GM18517 (cell line): ENCODE data around the gene EFNA3.

Experiments
- ATAC-seq: cut with Tn5 transposase; IDR thresholded peaks from one replicate; pipeline ENCODE4 v1.9.1; 2021; ENCODE audit warnings: mild to moderate bottlenecking, moderate library complexity; ENCODE audit not compliant: unreplicated experiment

EFNA3 gene, protein sequence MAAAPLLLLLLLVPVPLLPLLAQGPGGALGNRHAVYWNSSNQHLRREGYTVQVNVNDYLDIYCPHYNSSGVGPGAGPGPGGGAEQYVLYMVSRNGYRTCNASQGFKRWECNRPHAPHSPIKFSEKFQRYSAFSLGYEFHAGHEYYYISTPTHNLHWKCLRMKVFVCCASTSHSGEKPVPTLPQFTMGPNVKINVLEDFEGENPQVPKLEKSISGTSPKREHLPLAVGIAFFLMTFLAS

DNA sequence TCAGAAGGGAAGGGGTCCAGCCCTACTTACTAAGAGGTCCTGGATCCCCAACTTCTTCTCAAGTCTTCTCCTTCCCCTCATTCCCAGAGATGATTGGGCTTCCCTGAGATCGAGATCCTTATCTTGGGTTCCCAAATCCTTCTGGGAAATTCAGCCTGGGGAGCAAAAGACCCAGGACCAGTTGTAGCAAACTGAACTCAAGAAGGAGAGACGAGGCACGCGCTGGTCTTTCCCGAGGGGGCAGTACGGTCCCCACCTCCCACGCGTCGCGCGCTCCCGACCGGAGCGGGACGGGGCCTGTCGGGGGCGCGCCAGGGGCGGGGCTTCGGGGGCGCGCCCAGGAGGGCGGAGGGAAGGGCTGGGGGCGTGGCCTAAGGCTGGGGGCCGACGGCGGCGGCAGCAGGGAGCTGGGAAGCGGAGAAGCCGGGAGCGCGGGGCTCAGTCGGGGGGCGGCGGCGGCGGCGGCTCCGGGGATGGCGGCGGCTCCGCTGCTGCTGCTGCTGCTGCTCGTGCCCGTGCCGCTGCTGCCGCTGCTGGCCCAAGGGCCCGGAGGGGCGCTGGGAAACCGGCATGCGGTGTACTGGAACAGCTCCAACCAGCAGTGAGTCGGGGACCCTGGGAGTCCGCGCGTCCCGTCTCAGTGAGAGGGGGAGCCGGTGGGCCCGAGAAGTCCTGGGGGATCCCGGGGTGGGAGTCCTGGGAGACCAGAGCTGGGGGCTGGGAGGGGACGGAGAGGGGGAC lies at the start of gene EFNA3:
Gene EFNA3, plus strand, starts transcription at position 369 of the 741 bp plus-strand sequence. Its CDS starts 105 bp downstream, at position 474.
- ATAC-seq, result no peak

GRCh38 chr1:155029513-155030242 lies 49.0 kb upstream of the EFNA3 start:
- ATAC-seq, result no peak

DNA sequence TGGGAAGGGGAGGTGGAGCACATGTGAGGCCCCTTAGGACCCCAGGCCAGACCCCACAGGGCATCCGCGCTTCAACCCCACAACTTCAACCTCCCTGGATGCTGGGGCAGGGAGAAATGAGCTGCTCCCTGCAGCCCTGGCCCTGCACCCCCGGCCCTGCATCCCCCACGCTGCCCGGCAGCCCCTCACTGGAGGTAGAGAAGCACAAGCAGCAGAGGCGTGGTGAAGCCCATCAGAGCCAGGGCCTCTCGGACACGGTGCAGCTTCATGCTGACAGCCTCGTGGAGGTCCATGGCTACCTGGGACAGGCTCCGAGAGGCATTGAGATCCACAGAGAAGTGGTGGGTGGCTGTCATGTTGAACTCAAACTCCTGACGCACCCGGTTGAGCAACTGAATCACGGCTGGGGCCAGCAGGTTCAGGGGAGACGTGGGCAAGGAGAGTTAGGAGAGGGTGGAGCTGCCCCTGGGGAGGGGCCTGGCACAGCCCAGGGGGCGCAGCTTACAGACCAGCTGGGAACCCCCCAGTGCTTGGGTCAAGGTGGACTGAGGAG lies 48.3 kb upstream of the EFNA3 start:
- ATAC-seq, result no peak

DNA sequence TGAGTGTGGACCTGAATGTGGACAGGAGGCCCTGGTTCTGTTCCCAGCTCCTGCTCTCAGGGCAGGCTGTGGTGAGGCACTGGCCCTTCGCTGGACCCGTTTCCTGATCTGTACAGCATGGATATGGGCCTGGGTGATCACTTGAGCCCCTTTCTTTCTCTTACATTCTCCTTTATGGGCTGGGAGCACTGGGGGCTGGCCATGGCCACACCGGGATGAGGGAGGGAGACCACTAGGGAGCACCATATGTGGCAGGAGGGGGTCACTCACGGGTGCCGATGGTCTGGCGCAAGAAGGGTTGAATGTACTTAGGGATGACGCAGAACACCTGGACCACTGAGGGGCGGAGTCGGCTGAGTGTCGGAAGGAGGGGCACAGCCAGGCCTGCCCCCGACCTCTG lies 47.7 kb upstream of the EFNA3 start:
- ATAC-seq, result no peak

DNA sequence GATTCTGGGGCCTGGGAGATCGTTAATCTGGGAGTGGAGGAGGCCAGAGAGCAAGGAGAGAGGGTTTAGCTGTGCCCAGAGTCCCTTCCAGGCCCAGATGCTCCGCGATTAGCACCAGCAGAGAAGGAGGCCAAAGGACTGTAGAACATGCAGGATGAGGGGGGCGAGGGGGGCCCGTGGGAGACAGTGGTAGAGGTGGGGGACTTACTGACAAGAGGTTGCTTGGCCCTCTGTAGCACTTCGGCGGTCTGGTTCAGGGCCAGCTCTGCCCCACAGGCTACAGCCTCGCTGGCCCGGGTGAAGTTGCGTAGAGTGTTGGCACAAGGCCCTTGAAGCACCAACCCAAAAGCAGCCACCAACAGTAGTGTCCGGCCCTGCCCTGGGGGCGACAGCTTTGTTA lies 45.8 kb upstream of the EFNA3 start:
- ATAC-seq, result no peak

DNA sequence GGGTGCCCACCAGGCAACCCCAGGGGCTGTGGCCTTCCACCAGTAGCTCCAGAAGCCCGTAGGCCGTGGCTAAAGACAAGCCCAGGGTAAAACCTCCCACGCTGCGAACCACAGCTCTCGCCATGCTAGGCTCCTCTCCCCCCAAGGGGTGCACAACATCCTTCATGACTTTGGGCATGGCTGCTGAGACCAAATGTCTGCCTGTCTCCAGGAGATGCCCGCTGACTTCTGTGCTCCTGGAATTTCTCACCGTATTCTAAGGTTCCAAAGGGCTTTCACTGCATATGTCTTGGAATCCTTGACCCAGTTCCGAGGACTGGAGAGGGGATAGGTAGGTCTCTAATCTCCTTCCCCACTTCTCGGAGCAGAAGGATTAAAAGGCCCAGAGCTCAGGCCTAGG lies 45.1 kb upstream of the EFNA3 start, which contains the start of the genes DCST1 and DCST2:
Gene DCST1, plus strand, starts transcription at position 301 of the 400 bp plus-strand sequence. CDS start 213 bp downstream, outside the sequence.
Gene DCST2, minus strand, starts transcription at position 258 of the 400 bp plus-strand sequence. Its CDS starts 80 bp downstream, at position 178.
- no peak for ATAC-seq

DNA sequence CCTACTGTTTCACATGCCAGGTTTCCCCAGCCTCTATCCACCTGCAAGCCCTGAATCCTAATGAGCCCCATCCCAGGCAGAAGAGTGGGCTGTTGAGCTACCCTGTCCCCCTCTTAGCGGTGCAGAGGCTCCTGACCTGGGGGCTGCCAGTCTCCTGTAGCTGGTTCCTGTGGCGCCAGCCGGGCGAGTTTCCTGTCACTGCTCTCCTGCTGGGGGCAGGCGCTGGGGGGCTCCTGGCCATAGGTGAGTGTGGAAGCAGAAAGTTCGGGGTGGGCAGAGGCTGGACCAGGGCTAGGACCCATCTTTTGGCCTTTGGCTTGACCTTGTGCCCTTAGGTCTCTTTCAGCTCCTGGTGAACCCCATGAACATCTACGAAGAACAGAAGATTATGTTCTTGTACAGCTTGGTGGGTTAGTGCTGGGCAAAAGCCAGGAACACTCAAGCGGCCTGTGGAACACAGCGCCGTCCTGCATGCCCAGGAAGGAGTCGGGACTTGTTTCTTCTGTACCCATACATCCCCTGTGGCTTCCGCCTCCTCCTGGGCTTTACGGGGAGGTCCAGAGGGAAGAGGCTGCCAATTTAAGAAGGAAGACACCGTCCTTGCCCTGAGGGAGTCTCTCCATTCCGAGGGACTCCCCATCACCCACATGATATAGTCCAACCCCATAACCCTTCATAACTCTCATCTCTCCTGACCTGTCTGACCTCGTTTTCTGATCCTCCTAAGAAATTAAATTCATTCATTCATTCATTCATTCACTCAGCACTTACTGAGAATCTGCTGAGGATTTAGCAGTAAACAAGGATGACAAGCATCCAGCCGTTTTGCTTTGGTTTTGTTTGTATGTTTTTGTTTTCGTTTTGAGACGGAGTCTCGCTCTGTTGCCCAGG lies 44.1 kb upstream of the EFNA3 start:
- ATAC-seq, result no peak

DNA sequence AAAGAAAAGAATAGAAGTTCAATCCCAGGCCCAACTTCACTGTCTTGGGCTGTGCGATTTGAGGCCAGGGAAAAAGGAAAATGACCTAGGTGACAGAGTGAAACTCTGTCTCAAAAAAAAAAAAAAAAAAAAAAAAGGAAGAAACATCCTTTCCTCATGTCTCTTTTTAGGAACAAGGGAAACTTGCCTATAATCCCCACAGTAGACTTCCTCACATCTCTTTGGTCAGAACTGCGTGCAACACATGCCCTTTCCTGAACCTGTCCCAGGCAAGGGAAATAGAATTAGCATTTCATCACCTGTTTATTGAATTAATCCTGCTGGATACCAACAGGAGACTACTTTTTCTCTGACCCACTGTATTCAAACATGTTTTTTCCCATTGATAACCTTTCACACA lies 42.7 kb upstream of the EFNA3 start:
- ATAC-seq, result no peak

GRCh38 chr1:155037043-155037442 lies 41.6 kb upstream of the EFNA3 start:
- no peak for ATAC-seq

DNA sequence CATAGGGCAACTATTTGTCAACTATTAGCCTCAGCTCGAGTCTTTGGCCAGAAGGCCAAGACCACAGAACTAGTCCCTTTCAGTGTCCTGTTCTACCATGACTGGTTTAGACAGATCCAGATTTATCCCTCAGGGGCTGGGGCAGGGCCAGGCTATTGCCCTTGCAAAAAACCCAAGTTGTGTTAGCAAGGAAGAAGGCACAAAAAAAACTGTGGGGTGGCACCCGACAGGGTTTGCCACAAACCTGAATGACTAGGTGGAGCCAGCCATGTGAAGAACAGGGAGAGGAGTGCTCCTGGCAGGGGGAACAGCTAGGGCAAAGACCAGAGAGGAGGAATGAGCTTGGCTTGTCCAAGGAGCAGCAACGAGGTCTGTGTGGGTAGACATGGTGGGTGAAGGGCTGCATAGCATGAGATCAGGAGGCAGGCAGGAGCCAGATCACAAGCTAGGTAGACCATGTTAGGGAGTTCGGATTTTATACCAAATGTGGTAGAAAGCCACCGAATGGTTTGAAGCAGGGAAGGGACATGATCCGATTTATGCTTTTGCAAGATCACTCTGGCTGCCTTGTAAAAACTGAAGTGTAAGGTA lies 40.7 kb upstream of the EFNA3 start:
- no peak for ATAC-seq

DNA sequence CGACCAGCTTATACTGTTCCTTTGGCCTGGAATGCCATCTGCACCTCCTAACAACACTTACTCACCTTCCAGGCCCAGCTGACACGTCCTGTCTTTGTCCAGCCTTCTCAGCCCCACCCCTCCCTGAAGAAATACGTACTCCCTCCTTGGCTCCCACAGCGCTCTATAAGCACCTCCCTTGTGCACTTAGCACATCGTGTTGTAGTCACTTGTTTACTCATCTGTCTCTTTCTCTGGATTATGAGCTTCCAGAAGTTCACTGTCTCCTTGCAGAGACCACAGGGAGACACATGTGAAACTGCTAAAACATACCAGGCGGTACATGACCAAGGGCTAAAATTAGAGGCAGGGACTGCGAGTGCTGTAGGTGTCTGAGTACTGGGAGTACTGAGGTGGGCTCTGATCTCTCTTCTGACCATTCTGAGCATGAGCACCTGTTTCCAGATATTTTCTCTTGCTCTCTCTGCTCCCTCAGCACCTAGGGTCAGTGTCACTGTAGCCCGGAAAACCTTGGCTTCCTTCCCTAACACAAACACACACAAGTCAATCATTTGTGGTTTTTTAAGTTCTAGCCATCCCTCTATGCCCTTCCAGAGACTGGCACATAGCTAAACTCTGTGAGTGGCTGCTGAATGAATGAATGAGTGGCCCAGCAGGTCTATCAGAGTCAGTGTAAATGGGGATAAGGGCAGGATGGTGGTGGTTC lies 39.9 kb upstream of the EFNA3 start:
- no peak for ATAC-seq

- no peak for ATAC-seq
These were observed 39.3 kb upstream of the EFNA3 start for GRCh38 chr1:155039308-155039669.

- ATAC-seq, result no peak
These were observed 38.1 kb upstream of the EFNA3 start for GRCh38 chr1:155040358-155041093.

GRCh38 chr1:155042789-155043188 lies 35.8 kb upstream of the EFNA3 start:
- no peak for ATAC-seq

DNA sequence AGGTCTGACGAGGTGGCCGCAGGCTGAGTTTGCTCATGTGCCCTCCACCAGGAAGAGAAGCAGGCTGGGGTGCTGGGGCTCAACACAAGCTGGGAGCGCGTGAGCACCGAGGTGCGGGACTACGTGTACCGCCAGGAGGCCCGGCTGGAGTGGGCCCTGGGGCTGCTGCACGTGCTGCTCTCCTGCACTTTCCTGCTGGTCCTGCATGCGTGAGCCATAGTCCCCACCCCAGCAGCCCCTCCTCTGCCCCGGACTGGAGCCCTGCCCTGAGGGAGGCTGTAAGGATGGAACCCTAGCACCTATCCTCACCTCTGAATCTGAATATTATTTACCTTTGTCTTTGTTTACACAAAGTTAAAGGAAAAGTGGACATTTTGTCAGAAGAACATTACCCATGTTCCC lies 35.3 kb upstream of the EFNA3 start:
- ATAC-seq, result no peak

DNA sequence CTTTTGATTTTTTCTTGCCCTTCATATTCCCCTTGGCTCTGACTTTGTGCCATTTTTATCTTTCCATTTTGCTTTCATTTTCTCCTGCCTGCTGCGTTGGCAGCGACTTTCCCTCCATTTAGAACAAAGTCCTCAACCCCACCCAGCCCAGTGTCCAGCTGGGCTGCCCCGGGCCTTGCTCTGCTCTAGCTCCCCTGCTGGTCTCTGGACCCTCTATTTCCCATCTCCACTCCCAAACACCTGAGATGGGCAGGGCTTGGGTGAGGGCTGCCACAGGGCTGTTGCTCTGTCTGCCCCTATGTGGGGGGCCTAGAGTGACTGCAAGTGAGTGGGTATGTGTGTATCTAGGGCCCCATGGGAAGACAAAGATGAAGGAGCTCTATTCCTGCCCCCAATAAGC lies 34.8 kb upstream of the EFNA3 start:
- ATAC-seq, result no peak

GRCh38 chr1:155044365-155044764 lies 34.3 kb upstream of the EFNA3 start:
- ATAC-seq, result no peak

DNA sequence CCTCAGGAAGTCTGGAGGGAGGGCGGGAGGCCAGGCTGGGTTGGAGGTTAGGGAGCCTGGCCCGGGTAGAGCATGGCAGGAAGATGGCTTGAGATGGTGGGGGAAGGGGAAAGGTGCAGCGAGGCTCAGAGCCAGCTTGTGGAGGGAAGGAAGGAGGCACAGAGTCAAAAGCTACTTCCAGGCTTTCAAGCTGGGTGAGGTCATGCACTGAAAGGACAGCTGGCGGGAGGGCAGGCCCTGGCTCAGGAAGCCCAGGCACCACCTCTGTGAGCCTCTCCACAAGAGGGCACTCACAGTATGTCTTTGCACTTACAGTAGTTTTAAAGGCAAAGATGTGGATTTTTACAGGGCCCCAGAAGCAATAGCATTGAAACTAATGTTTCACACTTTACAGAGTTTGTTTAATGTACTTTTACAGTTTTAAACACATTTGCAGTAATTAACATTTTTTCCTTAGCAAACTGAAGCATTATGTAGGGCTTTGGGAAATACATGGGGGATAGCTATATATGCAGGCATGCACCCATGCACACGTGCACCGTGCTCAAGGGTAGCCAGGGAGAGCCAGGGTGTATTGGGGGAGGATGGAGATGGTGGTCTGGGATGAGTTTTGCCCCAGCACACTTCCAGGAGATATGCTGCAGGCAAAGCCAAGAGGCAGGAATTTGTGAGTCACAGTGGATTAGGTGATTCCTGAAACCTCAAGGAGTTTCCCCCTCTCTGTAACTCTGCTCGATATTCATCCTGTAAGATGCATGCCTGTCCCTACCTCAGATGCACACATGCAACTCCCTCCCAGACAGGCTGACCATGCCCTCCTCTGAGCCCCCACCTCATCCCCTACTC lies 33.6 kb upstream of the EFNA3 start:
- no peak for ATAC-seq
